AG09319 (cell line): ENCODE measurements around the gene APBB2.

Experiments used
- DNase-seq: peaks from one replicate; pipeline ENCODE4 v3.0.0-alpha.2; 2010; ENCODE audit warnings: low read depth; ENCODE audit errors: extremely low read depth
- TF ChIP-seq, protein P1 (sequence below): IDR thresholded peaks from 2 replicates; pipeline ENCODE4 v1.5.1; 2011; ENCODE audit warnings: low read depth, mild to moderate bottlenecking, inconsistent platforms, low read length, moderate library complexity

The APBB2 gene

DNA sequence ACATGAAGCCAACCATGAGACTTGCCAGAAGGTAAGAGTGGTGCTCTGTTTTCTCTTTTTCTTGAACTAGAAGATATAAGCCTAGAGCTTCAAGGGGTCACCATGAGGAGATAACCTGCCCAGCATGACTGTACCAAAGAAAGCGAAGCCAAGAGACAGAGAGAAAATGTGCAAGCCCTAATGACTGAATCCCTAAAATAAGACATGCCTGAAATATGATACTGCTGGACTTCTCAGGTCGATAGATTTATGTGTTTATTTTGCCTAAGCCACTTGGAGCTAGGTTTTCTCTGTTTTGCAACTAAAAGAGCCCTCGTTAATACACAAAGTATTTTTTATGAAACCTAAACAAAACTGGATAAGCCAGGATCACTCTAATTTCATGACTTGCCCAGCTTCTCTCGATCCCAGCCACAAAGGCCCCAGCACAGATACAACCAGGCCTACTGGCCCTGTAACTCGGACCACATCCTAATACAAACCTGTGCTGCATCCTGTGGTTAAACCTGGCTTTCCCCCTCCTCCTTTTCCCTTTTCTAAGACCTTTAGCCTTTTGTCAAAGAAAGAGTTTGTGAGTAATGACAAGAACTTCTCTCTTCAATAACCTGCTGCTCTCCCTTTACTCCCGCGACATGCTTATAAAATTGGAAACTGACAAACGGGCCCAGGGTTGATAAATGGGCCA, 185.8 kb downstream of the APBB2 start:
- TF ChIP-seq, protein P1, sequence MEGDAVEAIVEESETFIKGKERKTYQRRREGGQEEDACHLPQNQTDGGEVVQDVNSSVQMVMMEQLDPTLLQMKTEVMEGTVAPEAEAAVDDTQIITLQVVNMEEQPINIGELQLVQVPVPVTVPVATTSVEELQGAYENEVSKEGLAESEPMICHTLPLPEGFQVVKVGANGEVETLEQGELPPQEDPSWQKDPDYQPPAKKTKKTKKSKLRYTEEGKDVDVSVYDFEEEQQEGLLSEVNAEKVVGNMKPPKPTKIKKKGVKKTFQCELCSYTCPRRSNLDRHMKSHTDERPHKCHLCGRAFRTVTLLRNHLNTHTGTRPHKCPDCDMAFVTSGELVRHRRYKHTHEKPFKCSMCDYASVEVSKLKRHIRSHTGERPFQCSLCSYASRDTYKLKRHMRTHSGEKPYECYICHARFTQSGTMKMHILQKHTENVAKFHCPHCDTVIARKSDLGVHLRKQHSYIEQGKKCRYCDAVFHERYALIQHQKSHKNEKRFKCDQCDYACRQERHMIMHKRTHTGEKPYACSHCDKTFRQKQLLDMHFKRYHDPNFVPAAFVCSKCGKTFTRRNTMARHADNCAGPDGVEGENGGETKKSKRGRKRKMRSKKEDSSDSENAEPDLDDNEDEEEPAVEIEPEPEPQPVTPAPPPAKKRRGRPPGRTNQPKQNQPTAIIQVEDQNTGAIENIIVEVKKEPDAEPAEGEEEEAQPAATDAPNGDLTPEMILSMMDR, result no peak
- no peak for DNase-seq

DNA sequence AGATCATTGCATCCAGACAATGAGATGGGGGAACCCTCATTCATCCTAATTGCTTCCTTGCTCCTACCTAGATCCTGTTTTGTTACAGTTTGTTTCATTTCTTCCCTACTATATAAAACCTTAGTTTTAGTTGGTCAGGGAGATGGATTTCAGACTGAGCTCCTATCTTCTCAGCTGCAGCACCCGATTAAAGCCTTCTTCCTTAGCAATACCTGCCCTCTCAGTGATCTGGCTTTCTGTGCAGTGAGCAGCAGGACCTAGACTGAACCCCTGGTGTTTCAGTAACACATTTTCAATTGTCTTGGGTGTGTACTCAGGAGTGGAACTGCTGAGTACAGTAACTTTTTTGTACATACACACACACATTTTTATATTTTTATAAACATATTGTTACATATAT, 187.4 kb downstream of the APBB2 start:
- TF ChIP-seq, protein P1, result no peak
- DNase-seq, result no peak

DNA sequence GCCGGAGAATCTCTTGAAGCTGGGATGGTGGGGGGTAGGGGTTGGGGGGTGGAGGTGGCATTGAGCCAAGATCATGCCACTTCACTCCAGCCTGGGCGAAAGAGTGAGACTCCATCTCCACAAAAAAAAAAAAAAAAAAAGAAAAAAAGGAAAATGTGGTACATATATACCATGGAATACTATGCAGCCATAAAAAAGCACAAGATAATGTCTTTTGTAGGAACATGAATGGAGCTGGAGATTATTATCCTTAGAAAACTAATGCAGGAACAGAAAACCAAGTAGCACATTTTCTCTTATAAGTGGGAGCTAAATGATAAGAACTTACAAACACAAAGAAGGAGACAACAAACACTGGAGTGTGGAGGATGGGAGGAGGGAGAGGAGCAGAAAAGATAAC, 188.5 kb downstream of the APBB2 start:
- DNase-seq, result no peak
- TF ChIP-seq, protein P1, result no peak

DNA sequence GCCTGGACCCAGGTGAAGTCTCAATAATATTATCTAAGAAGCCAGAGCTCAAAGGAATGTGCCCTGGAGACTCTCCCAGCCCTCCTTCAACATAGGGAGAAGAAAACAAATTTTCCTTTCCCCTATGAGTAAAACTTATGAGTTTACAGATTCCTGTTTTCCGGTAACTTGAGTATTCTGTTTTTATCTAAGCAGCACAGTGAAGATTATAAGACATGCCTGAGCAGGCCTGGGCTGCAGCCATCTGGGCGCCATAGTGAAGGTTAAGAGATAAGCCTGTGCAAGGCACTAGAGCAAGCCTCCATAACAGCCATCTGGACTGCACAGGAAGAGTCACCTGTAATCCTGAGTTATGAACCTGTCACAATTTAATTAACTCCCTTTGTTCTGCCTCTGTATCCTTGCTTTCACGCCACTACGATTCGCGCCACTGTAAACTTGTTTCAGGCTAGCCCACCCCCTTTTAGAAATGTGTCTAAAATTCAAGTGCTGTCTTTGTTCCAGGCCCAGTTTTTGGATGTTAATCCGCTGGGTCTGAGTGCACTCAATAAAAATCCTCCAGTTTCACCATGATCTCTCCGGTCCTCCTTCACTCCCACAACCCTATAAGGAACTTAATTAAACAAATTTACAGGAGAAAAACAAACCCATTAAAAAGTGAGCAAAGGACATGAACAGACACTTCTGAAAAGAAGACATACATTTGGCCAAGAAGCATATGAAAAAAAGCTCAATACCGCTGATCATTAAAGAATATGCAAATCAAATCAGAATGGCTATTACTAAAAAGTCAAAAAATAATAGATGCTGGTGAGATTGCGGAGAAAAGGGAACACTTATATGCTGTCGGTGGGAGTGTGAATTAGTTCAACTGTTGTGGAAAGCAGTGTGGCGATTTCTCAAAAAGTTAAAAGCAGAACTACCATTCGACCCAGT, 189.5 kb downstream of the APBB2 start:
- TF ChIP-seq, protein P1, result no peak
- DNase-seq, result no peak

DNA sequence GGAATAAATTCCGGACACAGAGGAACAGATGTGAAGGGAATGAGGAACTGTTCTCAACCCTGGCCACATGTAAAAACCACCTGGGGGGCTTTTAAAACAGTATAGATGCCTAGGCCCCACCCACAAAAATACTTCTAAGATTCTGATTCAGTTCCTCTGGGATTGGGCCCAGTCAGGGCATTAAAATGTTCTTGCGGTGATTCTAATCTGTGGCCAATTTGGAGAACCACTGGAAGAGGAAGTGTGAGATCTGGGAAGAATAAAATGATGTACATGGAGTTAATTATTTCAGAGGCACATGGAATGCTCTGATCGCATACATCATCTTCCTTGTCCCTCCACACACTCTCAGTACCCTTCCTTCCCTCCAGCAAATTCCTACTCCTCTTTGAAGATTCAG, 192.2 kb downstream of the APBB2 start:
- DNase-seq, result no peak
- TF ChIP-seq, protein P1, result no peak

DNA sequence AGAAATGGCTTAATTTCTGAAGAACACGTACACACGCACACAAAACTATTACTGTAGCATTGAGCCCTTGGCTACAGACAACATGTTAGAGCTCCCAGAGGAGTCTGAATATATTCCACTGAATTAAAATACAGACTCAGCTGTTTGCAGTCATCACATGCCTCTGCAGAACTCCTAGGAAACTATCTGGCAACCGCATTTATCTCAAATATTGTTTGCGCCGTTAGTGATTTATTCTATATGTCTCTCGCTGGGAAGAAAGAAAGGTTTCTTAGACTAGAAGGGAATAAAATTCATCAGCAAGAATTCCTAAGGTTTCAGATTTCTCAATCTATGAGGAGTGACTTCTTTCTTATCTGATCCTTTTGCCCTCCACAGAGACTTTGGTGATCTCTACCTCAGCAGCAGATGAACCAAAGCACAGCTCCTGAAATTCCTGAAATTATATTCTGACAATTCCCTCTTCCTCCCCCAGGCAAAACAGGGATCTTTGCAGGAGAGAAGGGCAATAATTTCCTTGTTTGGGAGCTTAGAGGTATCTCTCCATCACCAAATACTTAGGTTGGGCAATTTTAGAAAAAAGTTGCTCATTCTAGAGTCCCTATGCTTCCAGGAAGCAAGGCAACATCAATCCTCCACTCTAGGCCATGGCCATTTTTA, 199.2 kb downstream of the APBB2 start:
- DNase-seq, result no peak
- TF ChIP-seq, protein P1, result no peak

DNA sequence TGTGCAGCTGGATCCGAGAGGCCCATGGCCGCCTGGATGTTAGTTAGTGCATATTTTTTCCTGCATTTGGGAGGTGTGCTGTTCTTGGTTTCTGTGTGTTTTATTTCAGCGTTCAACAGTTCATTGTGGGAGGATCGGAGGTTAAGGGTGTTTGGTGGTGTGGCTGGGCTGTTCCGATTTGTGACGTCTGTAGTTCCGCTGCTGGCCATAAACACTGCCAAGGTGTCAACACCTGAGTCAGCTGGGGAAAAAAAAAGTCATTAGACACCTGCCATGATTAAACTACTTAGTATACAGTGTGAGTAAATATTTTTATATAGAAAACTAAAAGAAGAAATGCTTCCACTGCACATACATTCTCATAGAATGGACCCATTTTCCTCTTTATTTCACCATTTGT, 200.2 kb downstream of the APBB2 start:
- TF ChIP-seq, protein P1, result no peak
- DNase-seq, result no peak
